HG02938 (cell line): ENCODE measurements around the gene TMCO4.

ENCODE experiments used
- ATAC-seq: cut with Tn5 transposase; IDR thresholded peaks from one replicate; pipeline ENCODE4 v1.9.1; 2021; ENCODE audit warnings: mild to moderate bottlenecking, moderate library complexity; ENCODE audit not compliant: unreplicated experiment

Gene TMCO4

DNA sequence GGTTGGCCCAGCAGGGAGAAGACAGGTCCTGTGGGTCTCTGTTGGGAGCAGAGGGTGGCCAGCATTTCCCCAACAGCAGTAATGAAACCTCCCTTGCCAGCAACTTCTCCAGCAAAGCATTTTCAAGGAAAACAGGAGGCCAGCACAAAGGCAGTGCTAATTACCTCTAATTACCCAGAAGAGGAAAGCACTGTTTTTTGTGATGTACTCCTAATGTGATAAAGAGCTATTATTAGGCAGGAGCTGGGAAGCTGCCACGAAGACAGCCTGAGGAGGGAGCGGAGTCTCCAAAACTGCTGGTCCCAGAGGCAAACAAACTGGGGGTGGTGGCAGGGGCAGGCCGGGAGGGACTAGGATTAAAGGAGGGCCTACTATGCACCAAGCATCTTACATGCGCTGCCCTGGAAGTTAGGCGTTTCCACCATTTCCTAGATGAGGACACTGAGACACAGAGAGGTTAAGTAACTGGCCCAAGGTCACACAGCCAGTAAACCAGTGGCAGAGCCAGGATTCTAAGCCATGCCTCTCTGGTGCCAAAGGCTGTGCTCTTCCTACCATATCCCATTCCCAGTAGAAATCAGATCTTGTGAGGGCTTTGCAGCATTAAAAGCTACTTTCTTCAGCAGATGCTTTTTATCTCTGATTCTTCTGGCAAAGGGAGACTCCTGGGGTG, 110.5 kb downstream of the TMCO4 start:
- no peak for ATAC-seq

DNA sequence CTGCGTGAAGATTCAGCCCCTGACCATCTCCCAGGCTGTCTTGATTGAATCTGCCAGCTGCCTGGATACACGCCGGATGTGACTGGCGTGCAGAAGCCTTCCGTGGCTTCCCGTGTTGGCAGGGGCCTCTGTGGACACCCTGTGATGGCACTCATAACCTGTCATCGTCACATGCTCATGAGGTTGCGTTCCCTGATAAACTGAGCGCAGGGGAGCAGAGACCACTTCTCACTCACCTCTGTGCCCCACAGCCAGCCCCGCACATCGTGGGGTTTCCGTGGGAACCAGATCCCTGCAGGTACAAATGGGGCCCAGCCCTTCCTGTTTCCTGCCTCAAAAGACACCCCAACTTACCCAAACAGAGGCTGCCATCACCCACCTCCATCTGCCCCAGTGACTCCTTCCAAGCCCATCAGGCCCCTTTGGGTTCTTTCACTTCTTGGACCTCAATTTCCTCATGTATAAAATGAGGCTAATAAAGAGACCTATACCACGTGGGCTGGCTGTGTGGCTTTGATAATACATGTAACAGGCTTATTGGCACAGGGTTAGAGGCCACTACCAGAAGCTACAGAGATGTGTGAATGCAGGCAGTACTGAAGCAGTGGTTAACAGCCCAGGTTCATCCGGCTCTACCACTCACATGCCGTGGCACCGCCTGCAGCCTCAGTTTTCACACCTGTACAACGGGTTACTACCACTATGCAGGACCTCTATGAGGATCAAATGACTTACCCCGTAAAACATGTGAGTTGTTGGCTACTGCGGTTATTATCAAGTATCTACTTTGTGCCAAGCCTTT, 111.5 kb downstream of the TMCO4 start:
- no peak for ATAC-seq

DNA sequence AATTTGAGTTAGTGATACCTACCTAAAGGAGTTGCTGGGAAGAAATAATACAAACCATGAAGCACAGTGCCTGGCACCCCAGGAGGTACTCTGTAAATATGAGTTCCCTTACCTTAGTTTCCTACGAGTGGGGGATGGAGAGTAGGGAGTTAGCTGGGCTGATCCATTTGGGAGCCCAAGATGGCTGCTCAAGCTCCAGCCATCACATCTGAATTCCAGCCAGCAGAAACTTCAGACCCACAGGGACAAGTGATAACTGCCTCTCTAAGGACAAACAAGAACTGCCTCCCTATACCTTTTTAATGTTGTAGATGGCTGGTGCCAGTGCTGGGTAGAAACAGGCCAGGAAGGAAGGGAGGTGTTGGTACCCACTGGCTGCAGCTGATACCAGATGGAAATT, 112.3 kb downstream of the TMCO4 start:
- no peak for ATAC-seq

DNA sequence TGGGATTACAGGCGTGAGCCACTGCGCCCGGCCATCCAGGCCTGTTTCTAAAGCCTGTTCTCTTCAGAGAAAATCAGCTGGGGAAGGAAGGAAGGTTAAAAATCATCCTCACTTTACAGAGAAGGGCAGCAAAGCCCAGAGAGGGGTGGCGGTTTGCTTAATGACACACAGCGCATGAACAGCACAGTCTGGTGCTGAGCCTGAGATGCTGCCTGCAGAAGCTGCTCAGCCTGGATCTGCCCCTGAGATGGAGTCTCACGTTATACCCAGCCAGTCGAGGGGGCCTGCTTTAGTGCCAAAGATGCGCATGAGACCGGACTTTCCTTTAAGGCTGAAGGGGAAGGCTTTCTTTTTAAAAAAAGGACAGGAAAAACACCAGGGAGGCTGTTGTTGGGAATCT, 113.7 kb downstream of the TMCO4 start:
- no peak for ATAC-seq

DNA sequence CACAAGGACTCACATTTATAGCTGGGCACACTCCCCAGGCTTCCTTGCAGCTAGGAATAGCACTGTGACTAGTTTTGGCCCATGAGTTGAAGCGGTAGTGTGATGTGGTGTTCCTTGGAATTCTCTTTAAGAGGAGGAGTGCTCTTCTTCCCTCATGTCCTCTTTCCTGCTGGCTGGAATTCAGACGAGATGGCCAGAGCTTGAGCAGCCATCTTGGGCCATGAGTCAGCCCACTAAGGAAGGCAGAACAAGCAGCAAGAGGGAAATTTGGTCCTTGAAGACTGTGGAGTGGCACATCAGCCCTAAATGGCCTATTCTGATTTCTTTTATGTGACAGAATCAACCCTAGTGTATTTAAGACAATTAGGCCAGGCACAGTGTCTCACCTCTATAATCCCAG, 115.0 kb downstream of the TMCO4 start:
- no peak for ATAC-seq

DNA sequence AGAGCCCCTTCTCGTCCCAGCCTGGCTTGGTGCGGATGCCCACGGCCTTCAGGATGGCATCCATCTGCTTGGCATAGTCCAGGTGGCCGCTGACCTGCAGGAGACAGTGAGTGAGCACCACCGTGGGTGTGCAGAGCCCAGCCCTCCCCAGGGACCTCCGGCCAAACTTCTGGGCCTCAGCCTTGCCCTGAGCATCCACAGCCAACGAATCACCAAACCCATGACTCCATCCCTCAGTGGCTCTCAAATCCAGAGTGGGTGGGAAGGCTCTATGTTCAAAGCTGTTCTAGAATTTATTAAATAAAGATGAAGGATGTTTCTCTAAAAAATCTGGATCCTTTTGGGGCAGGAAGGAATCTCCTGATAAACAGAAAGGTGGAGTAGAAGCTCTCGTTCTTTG, 116.4 kb downstream of the TMCO4 start:
- ATAC-seq, result no peak

DNA sequence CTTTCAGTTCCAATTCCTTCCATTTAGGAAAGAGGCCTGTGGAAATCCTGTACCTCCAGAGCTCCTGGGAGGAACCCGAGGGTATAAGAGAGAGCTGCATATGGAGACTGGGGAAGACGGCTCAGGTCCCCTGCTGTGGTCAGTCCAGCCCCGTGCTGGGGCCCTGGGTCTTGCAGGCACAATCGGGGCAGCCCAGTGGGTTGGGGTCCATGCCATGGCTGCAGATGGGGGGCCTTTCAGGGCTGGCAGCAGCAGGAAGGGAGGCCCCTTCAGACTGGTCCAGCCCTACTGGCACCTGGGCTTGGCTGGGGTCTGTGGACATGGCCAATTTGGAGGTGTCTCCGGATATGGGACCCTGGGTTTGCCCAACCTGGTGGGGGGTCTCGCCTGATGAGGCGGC, 116.8 kb downstream of the TMCO4 start:
- ATAC-seq, result no peak

DNA sequence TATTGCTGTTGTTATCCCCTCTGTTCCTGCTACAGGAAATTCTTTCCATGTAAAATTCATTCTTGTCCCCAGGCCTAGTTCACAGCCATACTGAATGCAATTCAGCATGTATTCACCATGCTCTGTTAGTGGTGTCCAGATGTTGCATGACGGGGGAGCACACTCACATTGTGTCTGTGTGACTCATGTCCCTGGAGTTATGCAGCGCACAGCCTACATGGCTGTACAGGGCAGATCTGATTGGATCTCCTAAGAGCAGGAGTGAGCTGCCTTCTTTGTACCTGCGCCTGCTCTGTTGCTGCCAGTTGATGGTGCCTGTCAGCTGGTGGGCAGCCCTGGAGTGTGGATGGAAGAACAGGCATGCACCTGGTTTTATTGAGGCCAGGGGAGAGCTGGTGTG, 117.5 kb downstream of the TMCO4 start:
- ATAC-seq, result no peak

DNA sequence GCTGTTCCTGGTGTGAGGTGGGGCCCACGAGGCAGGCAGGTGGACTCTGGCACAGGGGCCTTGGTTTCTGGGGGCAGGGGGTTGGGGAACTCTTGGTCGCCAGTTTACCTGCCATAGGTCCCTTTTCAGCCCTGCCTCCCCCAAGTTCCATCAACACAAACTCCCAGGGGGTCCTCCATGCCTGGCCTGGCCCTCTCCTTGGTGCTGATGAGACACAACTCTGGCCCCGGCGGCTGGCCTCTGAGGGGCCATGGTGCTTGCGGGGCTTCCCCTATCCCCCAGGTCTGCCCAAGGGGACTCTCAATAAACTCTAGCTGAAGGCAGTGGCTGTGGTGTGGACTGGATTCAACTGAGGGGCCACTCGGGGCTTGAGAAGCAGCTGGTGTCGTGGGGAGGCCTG, 119.1 kb downstream of the TMCO4 start:
- ATAC-seq, result no peak

DNA sequence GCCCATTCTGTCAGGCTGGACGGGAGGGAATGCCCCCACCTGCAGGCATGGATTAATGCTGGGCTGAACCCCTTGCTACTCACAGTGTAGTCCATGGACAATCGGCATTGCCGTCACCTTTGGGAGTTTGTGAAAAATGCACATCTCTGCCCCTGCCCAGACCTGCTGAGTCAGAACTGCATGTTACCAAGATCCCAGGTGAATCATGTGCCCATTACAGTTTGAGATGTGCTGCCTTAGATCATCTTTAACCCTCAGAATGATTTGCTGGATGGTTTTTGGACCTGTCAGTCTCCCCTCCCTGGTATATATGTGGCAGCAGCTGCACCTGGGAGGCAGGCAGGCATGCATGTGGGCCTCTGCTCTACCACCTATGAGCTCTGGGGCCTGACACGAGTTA, 120.0 kb downstream of the TMCO4 start:
- no peak for ATAC-seq

DNA sequence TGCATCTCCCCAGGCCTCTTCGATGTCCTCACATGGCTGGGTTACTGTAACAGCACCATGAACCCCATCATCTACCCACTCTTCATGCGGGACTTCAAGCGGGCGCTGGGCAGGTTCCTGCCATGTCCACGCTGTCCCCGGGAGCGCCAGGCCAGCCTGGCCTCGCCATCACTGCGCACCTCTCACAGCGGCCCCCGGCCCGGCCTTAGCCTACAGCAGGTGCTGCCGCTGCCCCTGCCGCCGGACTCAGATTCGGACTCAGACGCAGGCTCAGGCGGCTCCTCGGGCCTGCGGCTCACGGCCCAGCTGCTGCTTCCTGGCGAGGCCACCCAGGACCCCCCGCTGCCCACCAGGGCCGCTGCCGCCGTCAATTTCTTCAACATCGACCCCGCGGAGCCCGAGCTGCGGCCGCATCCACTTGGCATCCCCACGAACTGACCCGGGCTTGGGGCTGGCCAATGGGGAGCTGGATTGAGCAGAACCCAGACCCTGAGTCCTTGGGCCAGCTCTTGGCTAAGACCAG, 120.7 kb downstream of the TMCO4 start:
- no peak for ATAC-seq

DNA sequence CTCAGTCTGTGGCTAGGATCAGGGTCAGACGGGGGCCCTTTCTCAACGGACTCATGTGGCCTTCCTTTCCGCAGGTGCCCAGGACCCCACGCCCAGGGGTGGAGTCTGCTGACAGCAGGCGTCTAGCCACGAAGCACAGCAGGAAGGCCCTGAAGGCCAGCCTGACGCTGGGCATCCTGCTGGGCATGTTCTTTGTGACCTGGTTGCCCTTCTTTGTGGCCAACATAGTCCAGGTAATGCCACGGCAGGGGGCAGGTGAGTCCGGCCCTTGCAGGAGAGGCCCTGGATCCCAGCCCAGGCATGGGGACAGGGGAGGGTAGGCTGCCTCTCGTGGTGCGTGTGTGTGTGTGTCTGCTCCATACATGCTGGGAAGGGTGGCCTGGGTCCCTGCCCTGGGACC, 121.2 kb downstream of the TMCO4 start:
- no peak for ATAC-seq

DNA sequence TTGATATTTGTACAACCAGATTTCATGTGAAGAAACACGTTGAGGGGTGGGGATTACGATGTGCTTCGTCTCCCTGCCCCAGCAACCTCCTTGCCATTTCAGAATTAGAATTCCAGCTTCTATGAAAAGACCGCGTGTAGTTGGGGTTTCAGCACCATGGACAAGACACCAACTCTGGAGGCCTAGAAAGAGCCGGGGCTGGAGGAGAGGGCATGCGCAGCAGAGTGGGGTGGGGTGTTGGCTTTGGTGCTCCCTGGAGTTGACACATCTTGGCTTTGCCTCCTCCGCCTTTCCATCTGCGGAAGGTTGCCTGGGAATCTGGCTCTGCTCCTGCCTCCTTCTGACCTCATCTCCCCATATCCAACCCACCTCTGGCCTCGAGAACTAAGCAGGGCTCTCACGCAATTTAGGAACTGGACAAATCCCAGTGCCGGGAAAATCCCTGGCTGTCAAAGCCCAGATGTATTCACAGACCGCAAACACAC, 123.2 kb downstream of the TMCO4 start:
- ATAC-seq, result no peak

DNA sequence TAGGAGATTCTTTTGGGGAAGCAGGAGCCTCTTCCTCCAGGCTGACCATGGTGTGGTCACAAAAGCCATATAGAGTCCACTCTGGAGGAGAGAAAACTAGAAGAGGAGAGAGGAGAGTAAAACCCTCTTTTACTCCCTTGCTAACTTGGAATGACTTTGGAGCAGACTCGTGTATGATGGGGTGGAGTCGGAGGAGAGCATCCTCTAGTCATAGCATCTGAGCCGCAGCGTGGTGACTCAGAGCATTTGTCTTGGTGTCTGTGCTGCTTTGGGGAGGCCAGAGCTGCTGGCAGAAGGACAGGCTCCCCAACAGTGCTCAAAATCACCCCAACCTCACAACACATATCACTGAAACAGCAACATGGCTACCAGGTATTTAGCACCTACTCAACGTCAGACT, 123.9 kb downstream of the TMCO4 start:
- no peak for ATAC-seq

DNA sequence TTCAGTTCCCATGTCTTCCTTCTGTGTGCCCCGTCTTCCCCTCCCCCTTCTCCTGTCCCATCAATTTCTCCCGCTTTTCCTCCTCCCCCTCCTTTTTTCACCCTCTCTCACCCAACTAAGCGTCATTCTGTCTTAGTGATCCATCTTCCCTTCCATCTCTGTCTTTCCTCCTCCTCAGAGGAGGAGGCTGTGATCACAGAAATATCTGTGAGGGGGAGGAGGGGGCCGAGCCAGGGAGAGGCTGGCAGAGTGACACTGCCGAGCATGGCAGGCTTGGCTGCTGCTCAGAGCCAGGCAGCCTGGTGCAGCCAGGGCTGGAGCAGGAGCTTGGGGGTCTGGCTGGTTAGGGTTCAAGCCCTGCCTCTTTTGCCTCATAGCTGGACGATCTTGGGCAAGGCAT, 127.5 kb downstream of the TMCO4 start:
- no peak for ATAC-seq

DNA sequence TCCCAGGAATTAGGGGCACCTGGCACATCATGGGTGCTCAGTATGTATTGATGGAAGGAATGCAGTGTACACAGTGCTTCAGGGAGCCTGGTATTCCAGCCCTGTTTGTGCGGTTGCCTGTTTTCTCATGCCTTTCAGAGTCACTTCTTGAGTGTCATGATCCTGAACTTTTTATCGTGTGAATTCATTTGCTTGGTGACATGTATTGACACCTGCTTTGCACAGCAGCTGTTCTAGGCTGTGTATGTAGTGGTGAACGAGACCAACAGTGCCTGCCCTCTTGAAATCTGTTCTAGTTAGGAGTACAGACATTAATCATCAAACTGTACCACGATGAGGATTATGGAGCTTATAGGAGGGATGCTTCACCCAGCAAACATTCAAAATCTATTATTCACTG, 128.9 kb downstream of the TMCO4 start:
- ATAC-seq, result no peak

DNA sequence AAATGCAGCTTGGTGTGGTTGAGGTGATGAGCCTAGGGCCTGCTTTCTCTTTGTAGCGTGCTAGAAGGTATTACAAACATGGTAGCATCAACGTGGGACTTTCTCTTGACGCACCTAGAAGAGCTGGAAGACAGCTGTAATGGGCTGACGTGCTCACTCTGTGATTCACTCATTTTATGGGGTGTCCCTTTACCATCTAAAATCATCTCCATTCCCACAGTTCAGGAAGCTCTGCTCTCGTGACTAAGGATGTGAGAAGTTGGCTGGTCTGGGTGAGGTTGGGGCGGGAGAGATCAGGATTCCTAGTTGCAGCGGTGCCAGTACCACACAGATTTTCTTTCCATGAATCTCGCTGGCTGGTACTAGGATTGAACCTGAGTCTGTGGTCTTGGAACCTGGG, 130.8 kb downstream of the TMCO4 start:
- ATAC-seq, result no peak

DNA sequence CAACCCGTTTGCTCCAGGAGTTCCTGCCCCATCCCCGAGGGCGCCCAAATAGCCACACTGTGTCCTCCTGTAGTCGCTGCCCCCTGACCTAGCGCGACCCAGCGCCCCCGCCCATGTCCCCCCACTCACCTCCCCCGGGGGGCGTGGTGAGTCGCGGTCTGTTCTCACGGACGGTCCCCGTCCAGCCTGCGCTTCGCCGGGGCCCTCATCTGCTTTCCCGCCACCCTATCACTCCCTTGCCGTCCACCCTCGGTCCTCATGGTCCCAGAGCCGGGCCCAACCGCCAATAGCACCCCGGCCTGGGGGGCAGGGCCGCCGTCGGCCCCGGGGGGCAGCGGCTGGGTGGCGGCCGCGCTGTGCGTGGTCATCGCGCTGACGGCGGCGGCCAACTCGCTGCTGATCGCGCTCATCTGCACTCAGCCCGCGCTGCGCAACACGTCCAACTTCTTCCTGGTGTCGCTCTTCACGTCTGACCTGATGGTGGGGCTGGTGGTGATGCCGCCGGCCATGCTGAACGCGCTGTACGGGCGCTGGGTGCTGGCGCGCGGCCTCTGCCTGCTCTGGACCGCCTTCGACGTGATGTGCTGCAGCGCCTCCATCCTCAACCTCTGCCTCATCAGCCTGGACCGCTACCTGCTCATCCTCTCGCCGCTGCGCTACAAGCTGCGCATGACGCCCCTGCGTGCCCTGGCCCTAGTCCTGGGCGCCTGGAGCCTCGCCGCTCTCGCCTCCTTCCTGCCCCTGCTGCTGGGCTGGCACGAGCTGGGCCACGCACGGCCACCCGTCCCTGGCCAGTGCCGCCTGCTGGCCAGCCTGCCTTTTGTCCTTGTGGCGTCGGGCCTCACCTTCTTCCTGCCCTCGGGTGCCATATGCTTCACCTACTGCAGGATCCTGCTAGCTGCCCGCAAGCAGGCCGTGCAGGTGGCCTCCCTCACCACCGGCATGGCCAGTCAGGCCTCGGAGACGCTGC, 133.9 kb downstream of the TMCO4 start:
- ATAC-seq, result no peak

DNA sequence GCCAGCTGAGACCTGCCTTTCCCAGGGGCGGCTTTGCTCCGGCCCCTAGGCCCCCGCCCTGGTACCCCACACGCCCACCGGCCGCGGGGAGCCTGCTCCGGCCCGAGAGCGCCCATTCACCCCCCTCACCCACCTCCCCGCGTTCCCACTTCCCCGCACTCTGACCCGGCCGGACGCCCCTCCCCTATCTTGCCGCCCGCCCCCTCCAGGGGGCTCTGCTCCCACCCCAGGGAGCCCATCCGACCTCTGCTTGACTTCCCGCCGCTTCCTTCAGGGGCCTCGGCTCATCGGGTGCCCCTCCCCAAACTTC, 134.6 kb downstream of the TMCO4 start:
- no peak for ATAC-seq

DNA sequence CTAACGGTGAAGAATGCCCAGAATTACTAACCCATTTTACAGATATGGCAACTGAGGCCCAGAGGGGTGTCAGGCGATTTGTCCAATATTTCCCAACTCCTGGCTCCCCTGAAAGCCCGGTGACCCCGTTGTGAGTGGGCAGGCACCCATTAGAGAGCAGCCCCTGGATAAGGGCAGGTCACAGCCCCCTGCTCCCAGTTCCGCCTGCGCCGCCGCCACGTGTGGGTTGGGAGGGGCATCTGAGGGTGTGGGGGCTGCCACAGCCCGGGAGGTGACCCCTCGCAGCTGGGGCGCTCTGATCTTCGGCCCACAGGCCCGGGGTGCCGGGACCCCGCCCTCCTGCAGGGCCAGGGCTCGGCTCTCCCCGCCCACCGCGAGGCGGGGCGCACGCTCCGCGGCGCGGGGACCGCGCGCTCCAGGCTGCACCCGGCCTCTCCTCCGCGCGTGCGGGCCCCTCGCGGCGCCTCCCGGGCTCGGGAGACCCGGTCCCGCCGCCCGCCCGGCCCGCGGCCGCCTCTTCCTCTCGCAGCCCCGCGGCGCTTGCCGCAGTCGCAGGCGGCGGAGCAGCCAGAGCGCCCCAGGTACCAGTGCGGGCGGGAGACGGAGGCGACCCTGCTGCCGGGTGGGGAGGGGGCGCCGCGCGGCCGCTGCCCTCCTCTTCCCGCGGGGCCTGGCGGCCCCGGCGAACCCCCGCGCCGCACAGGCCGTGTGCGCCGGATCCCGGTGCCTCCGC, 135.1 kb downstream of the TMCO4 start, which contains the start of gene HTR6:
Gene HTR6 (plus strand): TSS at position 423 of the 733 bp plus-strand sequence. CDS start 879 bp downstream, outside the sequence.
- ATAC-seq, result no peak
